HCT116 (cell line): ENCODE results near the gene SLC2A14.

Experiments
- CTCF ChIP-seq, 3 experiments: fragments of 200-600 bp in 1 of 3; sonication (generic) in 1 of 3; IDR thresholded peaks in 2 of 3; conservative IDR thresholded peaks in 1 of 3; 2 replicates each; pipeline ENCODE4 v1.5.1; 2012 to 2017; ENCODE audit warnings: low read depth in 2 of 3, low read length in 2 of 3, antibody characterized with exemption in 1 of 3, borderline replicate concordance in 1 of 3, control low read depth in 1 of 3, mild to moderate bottlenecking in 1 of 3, mixed read lengths in 1 of 3, mixed run types in 1 of 3, moderate library complexity in 1 of 3; ENCODE audit not compliant: insufficient read depth in 1 of 3
- EZH2 ChIP-seq: fragments of 200-600 bp; sonication (generic); IDR thresholded peaks from 2 replicates; pipeline ENCODE4 v1.6.1; 2017; ENCODE audit warnings: antibody characterized with exemption, mixed run types

DNA sequence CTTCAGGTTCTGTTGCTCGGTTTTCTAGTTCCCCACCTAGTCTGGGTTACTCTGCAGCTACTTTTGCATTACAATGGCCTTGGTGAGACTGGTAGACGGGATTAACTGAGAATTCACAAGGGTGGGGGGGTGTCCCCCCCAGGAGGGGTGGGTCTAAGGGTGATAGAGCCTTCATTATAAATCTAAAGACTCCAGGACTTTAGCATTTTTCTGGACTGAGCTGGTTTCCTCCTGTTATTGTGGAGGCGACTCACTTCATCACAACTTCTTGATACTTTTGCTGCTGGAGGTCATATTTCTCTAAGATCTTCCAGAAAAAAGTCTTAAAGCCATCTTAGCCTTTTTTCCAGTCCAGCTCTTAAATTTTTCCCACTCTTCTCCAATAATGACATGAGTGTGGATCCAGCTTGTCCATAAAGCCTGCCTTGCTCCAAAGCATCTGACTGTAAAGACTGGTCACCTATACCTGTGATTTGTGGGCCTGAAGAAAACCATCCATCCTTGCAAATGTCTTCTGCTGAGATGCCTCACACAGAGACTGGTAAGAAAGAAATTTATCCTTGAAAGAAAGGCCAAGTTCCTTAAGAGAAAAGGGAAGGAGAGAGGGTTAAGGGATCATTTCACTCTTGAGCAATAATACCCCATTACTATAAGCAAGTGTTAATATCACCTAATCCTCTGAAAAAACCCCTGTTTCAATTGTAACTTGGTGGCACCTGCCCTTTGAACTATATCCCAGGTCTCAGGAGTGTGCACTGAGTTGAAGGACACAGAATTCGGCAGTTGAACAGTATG lies 19.7 kb upstream of the SLC2A14 start:
- TF ChIP-seq CTCF (IDR thresholded peaks at IDR 0.05 in 2 of 3, conservative IDR thresholded peaks at IDR 0.05 in 1 of 3; ENCODE audit: borderline replicate concordance in 1 of 3, insufficient read depth in 1 of 3, low read depth in 2 of 3, low read length in 2 of 3), result no peak
- TF ChIP-seq EZH2, result no peak
